Mucosa of descending colon (tissue), 3 donors: ENCODE measurements around the gene TUBGCP6. TPM values are rescaled to one million over a fixed set of nuclear protein-coding genes. Genes with fewer than 3 reads are reported as not detected.

ENCODE experiments used
- ATAC-seq: fragments of 200-7000 bp; cut with Tn5 transposase; one replicate; pipeline ENCODE4 v1.9.1; 2020; ENCODE audit warnings: mild to moderate bottlenecking, moderate library complexity
- DNase-seq, 3 donors: peaks; one replicate each; pipeline ENCODE4 v3.0.0-alpha.2; 2020
- H3K36me3 ChIP-seq: fragments of 200-600 bp; one replicate; pipeline ENCODE4 v1.8.0; 2021; ENCODE audit warnings: low read depth, mild to moderate bottlenecking
- H3K4me1 ChIP-seq: fragments of 200-600 bp; one replicate; pipeline ENCODE4 v1.8.0; 2021; ENCODE audit warnings: low read depth, mild to moderate bottlenecking
- H3K4me3 ChIP-seq: fragments of 200-600 bp; one replicate; pipeline ENCODE4 v1.8.0; 2021; ENCODE audit warnings: mild to moderate bottlenecking
- H3K9me3 ChIP-seq: fragments of 200-600 bp; one replicate; pipeline ENCODE4 v1.8.0; 2021; ENCODE audit warnings: mild to moderate bottlenecking
- intact Hi-C, 2 donors: fragments of 100-400 bp; cut with DNase I in 1 of 2; cut with micrococcal nuclease in 1 of 2; formaldehyde crosslinking; loops; one replicate each; pipeline versions ENCODE4 v1.11.0 to v1.11.1; 2022; cut with DNase I, micrococcal nuclease
- total RNA-seq, 3 donors: library from RNA; stranded (reverse); fragmentation: NEBNext Ultra II Directional in 2 of 3; extraction: Animal tissue kit (Norgen Biotek cat#: 25700) in 2 of 3; gene quantifications; one replicate each; pipeline versions ENCODE4 v1.2.1 to v1.2.4, GENCODE V29; 2021 to 2023
- TF ChIP-seq, protein P1 (sequence below): fragments of 200-600 bp; IDR thresholded peaks from one replicate; pipeline ENCODE4 v1.8.0; 2022; ENCODE audit warnings: antibody characterized with exemption, mild to moderate bottlenecking
- donor health status: DM: no; HTN: no; CAD: no; lungs with moderate emphysema.
- donor health status: DM: no; HTN: no; CAD: no.
- donor health status: DM: no; HTN: yes; CAD: no.

TUBGCP6 gene
- total RNA-seq, 3 donors from 2014 or later: 34.5 to 41.6 (median 40.5) TPM

DNA sequence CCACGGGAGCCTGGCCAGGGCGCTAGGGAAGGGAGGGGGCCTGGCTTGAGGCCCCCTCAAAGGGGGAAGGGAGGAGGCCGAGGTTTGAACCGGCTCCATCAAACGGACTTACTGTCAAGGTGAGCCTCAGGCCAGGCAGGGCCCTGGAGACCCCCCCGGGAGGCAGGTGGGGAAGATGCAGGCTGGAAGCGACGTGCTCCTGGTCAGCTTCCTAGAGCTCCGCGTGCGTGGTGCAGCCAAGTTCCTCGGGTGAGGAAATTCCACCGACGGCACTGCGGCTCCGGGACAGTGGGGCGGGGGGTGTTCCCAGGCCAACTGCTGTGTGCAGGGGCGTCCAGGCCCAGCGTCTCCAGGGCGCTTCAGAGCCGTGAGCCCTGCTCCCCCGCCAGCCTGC lies 66.4 kb downstream of the TUBGCP6 start:
- TF ChIP-seq, protein P1, sequence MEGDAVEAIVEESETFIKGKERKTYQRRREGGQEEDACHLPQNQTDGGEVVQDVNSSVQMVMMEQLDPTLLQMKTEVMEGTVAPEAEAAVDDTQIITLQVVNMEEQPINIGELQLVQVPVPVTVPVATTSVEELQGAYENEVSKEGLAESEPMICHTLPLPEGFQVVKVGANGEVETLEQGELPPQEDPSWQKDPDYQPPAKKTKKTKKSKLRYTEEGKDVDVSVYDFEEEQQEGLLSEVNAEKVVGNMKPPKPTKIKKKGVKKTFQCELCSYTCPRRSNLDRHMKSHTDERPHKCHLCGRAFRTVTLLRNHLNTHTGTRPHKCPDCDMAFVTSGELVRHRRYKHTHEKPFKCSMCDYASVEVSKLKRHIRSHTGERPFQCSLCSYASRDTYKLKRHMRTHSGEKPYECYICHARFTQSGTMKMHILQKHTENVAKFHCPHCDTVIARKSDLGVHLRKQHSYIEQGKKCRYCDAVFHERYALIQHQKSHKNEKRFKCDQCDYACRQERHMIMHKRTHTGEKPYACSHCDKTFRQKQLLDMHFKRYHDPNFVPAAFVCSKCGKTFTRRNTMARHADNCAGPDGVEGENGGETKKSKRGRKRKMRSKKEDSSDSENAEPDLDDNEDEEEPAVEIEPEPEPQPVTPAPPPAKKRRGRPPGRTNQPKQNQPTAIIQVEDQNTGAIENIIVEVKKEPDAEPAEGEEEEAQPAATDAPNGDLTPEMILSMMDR: no peak
- Histone ChIP-seq H3K9me3 (no peaks in the 10 kb centered on the region), H3K4me3 (no peak overlapping the region), H3K4me1 (no peaks in the 10 kb centered on the region), H3K36me3 (no peaks in the 10 kb centered on the region)
- ATAC-seq (no peak), DNase-seq (peak in 1 of 3 donors; percentile 46)
- intact Hi-C loops: no loop called here

DNA sequence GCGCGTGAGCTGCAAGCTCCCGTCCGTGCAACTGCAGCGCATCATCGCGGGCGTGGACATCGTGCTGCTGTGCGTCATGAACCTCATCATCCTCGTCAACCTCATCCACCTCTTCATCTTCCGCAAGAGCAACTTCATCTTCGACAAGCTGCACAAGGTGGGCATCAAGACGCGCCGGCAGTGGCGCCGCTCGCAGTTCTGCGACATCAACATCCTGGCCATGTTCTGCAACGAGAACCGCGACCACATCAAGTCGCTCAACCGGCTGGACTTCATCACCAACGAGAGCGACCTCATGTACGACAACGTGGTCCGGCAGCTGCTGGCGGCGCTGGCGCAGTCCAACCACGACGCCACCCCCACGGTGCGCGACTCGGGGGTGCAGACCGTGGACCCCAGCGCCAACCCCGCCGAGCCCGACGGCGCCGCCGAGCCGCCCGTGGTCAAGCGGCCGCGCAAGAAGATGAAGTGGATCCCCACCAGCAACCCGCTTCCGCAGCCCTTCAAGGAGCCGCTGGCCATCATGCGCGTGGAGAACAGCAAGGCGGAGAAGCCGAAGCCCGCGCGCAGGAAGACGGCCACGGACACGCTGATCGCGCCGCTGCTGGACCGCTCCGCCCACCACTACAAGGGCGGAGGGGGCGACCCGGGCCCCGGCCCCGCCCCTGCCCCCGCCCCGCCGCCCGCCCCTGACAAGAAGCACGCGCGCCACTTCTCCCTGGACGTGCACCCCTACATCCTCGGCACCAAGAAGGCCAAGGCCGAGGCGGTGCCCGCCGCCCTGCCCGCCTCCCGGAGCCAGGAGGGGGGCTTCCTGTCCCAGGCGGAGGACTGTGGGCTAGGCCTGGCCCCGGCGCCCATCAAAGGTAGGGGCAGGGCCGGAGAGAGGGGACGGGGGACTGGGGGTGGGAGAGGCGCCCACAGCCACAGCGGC lies 67.0 kb downstream of the TUBGCP6 start:
- no peaks in the 10 kb centered on the region for H3K9me3 ChIP-seq
- ATAC-seq (no peak), DNase-seq (peak in 1 of 3 donors; percentile 40)
- no peaks in the 10 kb centered on the region for H3K4me1 ChIP-seq
- no peaks in the 10 kb centered on the region for H3K36me3 ChIP-seq
- H3K4me3 ChIP-seq: no peak overlapping the region
- TF ChIP-seq, protein P1: no peak
- intact Hi-C loops: no loop called here

DNA sequence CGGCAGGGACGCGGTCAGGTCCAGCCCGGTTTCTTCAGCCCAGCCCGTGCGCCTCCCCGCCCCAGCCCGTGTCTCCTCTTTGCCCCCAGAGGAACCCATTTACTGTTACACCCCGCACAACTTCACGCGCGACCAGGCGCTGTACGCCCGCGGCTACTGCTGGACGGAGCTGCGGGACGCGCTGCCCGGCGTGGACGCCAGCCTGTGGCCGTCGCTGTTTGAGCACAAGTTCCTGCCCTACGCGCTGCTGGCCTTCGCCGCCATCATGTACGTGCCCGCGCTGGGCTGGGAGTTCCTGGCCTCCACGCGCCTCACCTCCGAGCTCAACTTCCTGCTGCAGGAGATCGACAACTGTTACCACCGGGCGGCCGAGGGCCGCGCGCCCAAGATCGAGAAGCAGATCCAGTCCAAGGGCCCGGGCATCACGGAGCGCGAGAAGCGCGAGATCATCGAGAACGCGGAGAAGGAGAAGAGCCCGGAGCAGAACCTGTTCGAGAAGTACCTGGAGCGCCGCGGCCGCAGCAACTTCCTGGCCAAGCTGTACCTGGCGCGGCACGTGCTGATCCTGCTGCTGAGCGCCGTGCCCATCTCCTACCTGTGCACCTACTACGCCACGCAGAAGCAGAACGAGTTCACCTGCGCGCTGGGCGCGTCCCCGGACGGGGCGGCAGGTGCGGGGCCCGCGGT lies 67.8 kb downstream of the TUBGCP6 start:
- Histone ChIP-seq H3K4me1 (no peaks in the 10 kb centered on the region), H3K36me3 (no peaks in the 10 kb centered on the region), H3K4me3 (no peak overlapping the region), H3K9me3 (no peaks in the 10 kb centered on the region)
- DNase-seq (peak in 1 of 3 donors; percentile 48), ATAC-seq (no peak)
- intact Hi-C loops: no loop called here
- TF ChIP-seq, protein P1: no peak

DNA sequence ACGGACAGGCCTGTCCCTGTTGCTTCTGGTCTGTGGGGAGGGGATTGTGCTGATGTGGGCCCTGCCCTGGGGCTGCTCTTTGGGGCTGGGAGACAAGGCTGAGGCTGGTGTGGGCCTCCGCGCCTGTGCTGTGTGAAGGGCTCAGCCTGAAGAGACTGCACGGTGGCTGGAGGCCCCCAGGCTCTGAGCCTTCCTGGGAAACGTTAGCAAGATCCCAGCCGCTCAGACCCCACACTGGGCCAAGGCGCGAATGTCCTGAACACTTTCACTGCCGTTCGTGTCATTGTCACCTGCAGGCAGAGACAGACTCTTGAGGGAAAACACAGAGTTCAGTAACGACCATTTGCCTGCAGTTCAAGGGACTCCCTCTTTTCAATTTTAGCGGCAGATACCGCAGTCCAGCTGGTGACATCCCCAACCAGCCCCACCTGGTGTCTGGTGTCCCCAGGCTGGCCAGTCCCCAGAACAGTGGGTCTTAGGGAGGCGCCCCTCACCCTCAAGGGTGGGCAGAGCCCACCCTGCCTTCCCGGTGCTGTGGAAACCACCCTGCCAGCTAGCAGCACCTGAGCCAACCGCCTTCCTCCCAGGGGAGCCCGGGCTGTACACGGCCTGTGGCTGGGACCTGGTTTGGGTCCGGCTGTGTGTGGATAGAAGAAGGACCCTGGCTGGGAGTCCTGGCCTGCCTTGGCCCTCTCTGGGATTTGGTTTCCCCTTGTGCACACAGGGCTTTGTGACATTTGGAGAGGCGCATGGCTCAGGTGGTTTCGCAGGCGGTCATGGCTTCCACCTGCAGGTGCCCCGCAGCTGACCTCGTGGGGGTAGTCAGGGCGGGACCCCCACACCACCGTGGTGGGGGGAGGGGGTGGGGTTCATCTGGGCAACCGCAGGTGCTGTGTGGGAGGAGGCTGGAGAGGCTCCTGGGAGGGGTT lies 68.6 kb downstream of the TUBGCP6 start:
- TF ChIP-seq, protein P1: no peak
- ATAC-seq (no peak), DNase-seq (peak in 1 of 3 donors; percentile 40)
- intact Hi-C loops: no loop called here
- Histone ChIP-seq H3K4me1 (no peaks in the 10 kb centered on the region), H3K36me3 (no peaks in the 10 kb centered on the region), H3K4me3 (no peak overlapping the region), H3K9me3 (no peaks in the 10 kb centered on the region)

DNA sequence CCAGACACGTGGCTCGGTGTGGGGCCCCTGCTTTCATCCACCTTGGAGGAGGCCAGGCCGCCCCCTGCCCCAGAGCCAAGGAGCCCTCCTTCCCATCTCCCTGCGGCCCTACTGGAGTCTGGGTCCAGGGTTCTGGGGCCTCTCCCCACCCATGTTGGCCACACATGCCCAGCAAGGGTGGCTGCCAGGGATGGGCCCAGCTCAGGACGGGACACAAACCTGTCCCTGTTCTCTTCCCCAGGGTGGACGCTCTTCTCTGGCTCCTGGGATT lies 69.7 kb downstream of the TUBGCP6 start:
- Histone ChIP-seq H3K36me3 (no peaks in the 10 kb centered on the region), H3K9me3 (no peaks in the 10 kb centered on the region), H3K4me3 (no peak overlapping the region), H3K4me1 (peaks cover 2% of the 10 kb centered on the region)
- TF ChIP-seq, protein P1: no peak
- no peak for DNase-seq
- intact Hi-C loops: no loop called here
- no peak for ATAC-seq
